Measurements from ENCODE around the gene RIMKLB. TPM values are rescaled to one million over a fixed set of nuclear protein-coding genes. Genes with fewer than 3 reads are reported as not detected.
"Not testable (repeated sequence)": the region's sequence is repeated elsewhere in the genome, so short reads cannot be mapped to it uniquely, and the experiment has no call there.

Gene RIMKLB
- total and polyA plus RNA-seq, 10 of the 15 experiments (the other 5 are each of a cell fraction or from before 2014, with no cell fraction given): 0.15 to 0.83 (median 0.46) TPM

DNA sequence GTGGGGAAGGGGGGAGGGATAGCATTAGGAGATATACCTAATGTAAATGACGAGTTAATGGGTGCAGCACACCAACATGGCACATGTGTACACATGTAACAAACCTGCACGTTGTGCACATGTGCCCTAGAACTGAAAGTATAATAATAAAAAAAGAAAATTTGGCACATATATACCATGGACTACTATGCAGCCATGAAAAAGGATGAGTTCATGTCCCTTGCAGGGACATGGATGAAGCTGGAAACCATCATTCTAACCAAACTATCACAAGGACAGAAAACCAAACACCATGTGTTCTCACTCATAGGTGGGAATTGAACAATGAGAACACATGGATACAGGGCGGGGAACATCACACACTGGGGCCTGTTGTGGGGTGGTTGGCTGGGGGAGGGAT lies 103.4 kb downstream of the RIMKLB start:
- H3K4me2 ChIP-seq (ENCODE audit: control insufficient read depth, insufficient read depth); intact Hi-C loops (cut with micrococcal nuclease; ENCODE audit: unreplicated experiment); H3K4me3 ChIP-seq; H4K20me1 ChIP-seq (ENCODE audit: control insufficient read depth, insufficient read depth); POLR2A ChIA-PET; DNase-seq (ENCODE audit: low read depth, low spot score); H3K79me2 ChIP-seq (ENCODE audit: control insufficient read depth, insufficient read depth, low read length); H3K9me3 ChIP-seq (replicated peaks; ENCODE audit: control insufficient read depth, insufficient read depth, low read length); H3K9ac ChIP-seq (ENCODE audit: control insufficient read depth, insufficient read depth, low read length); H3K27me3 ChIP-seq (replicated peaks in 1 of 2; ENCODE audit: control insufficient read depth in 2 of 2, insufficient read depth in 2 of 2, low read length in 1 of 2); CTCF ChIA-PET; FAIRE-seq; H3K36me3 ChIP-seq (ENCODE audit: control insufficient read depth in 2 of 2, insufficient read depth in 2 of 2, low read length in 1 of 2); BruUV-seq (replicated peaks); SMC1A ChIA-PET (ENCODE audit: uncharacterized antibody, unreplicated experiment); RAD21 ChIA-PET (ENCODE audit: unreplicated experiment); ATAC-seq; H3K27ac ChIP-seq (ENCODE audit: control insufficient read depth, insufficient read depth); H2AFZ ChIP-seq (ENCODE audit: control insufficient read depth, low read depth, low read length); H3K4me1 ChIP-seq (ENCODE audit: control insufficient read depth, insufficient read depth, low read length): not testable (repeated sequence)
- 46% methylated on average over 3 of the region's 3 CpGs for WGBS (ENCODE audit: insufficient coverage, insufficient replicate concordance, low lambda C conversion rate, missing lambda C conversion rate)
- in situ Hi-C loops (cut with MboI): loop anchor here (10.0 kb wide), 1 partner anchor 1534 kb away; no protein-coding TSS in a partner anchor

DNA sequence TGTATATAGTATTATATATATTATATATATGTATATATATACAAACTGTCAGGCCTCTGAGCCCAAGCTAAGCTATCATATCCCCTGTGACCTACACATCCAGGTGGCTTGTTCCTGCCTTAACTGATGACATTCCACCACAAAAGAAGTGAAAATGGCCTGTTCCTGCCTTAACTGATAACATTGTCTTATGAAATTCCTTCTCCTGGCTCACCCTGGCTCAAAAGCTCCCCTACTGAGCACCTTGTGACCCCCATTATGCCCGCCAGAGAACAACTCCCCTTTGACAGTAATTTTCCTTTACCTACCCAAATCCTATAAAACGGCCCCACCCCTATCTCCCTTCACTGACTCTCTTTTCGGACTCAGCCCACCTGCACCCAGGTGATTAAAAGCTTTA lies 107.0 kb downstream of the RIMKLB start:
- in situ Hi-C loops (cut with MboI): loop anchor here (10.0 kb wide), 1 partner anchor 1530 kb away; no protein-coding TSS in a partner anchor
- H2AFZ ChIP-seq (ENCODE audit: control insufficient read depth, low read depth, low read length); H3K9ac ChIP-seq (ENCODE audit: control insufficient read depth, insufficient read depth, low read length); H3K4me2 ChIP-seq (ENCODE audit: control insufficient read depth, insufficient read depth); H3K4me1 ChIP-seq (ENCODE audit: control insufficient read depth, insufficient read depth, low read length); H3K27ac ChIP-seq (ENCODE audit: control insufficient read depth, insufficient read depth); CTCF ChIA-PET; FAIRE-seq; DNase-seq (ENCODE audit: low read depth, low spot score); POLR2A ChIA-PET; H3K27me3 ChIP-seq (replicated peaks in 1 of 2; ENCODE audit: control insufficient read depth in 2 of 2, insufficient read depth in 2 of 2, low read length in 1 of 2); ATAC-seq; H3K4me3 ChIP-seq; SMC1A ChIA-PET (ENCODE audit: uncharacterized antibody, unreplicated experiment); H3K9me3 ChIP-seq (replicated peaks; ENCODE audit: control insufficient read depth, insufficient read depth, low read length); H3K79me2 ChIP-seq (ENCODE audit: control insufficient read depth, insufficient read depth, low read length); H4K20me1 ChIP-seq (ENCODE audit: control insufficient read depth, insufficient read depth); BruUV-seq (replicated peaks); H3K36me3 ChIP-seq (ENCODE audit: control insufficient read depth in 2 of 2, insufficient read depth in 2 of 2, low read length in 1 of 2); intact Hi-C loops (cut with micrococcal nuclease; ENCODE audit: unreplicated experiment); RAD21 ChIA-PET (ENCODE audit: unreplicated experiment): not testable (repeated sequence)
- 27% methylated on average over 3 of the region's 3 CpGs for WGBS (ENCODE audit: insufficient coverage, insufficient replicate concordance, low lambda C conversion rate, missing lambda C conversion rate)

DNA sequence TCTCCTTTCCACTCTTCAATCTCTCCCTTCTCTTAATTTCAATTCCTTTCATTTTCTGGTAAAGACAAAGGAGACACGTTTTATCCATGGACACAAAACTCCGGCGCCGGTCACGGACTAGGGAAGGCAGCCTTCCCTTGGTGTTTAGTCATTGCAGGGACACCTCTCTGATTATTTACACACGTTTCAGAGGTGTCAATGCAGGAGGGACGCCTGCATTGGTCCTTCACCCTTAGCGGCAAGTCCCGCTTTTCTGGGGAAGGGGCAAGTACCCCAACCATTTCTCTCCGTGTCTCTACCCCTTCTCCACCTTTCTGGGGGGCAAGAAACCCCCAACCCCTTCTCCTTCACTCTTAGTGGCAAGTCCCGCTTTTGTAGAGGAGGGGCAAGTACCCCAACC lies 107.7 kb downstream of the RIMKLB start:
- H3K4me1 ChIP-seq (ENCODE audit: control insufficient read depth, insufficient read depth, low read length); H3K27me3 ChIP-seq (replicated peaks in 1 of 2; ENCODE audit: control insufficient read depth in 2 of 2, insufficient read depth in 2 of 2, low read length in 1 of 2); intact Hi-C loops (cut with micrococcal nuclease; ENCODE audit: unreplicated experiment); H3K79me2 ChIP-seq (ENCODE audit: control insufficient read depth, insufficient read depth, low read length); SMC1A ChIA-PET (ENCODE audit: uncharacterized antibody, unreplicated experiment); H3K27ac ChIP-seq (ENCODE audit: control insufficient read depth, insufficient read depth); H3K36me3 ChIP-seq (ENCODE audit: control insufficient read depth in 2 of 2, insufficient read depth in 2 of 2, low read length in 1 of 2); BruUV-seq (replicated peaks); H3K9ac ChIP-seq (ENCODE audit: control insufficient read depth, insufficient read depth, low read length); H2AFZ ChIP-seq (ENCODE audit: control insufficient read depth, low read depth, low read length); FAIRE-seq; H4K20me1 ChIP-seq (ENCODE audit: control insufficient read depth, insufficient read depth); H3K9me3 ChIP-seq (replicated peaks; ENCODE audit: control insufficient read depth, insufficient read depth, low read length); POLR2A ChIA-PET; RAD21 ChIA-PET (ENCODE audit: unreplicated experiment); H3K4me2 ChIP-seq (ENCODE audit: control insufficient read depth, insufficient read depth); CTCF ChIA-PET; DNase-seq (ENCODE audit: low read depth, low spot score); ATAC-seq; H3K4me3 ChIP-seq: not testable (repeated sequence)
- in situ Hi-C loops (cut with MboI): loop anchor here (10.0 kb wide), 1 partner anchor 1529 kb away; no protein-coding TSS in a partner anchor
- 50% methylated on average over 11 of the region's 11 CpGs for WGBS (ENCODE audit: insufficient coverage, insufficient replicate concordance, low lambda C conversion rate, missing lambda C conversion rate)

DNA sequence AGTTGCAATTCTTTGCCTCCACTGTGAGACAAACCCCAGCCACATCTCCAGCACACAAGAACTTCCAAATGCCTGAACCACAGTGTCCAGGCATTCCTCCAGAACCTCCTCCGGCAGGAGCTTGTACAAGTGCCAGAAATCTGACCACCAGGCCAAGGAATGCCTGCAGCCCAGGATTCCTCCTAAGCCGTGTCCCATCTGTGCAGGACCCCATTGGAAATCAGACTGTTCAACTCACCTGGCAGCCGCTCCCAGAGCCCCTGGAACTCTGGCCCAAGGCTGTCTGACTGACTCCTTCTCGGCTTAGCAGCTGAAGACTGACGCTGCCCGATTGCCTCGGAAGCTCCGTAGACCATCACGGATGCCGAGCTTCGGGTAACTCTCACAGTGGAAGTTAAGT lies 109.3 kb downstream of the RIMKLB start:
- POLR2A ChIA-PET, CTCF ChIA-PET: not testable (repeated sequence)

More for the DNA sequence above, 109.3 kb downstream of the RIMKLB start:
- H3K4me2 ChIP-seq (ENCODE audit: control insufficient read depth, insufficient read depth); BruUV-seq (replicated peaks); intact Hi-C loops (cut with micrococcal nuclease; ENCODE audit: unreplicated experiment); H3K36me3 ChIP-seq (ENCODE audit: control insufficient read depth in 2 of 2, insufficient read depth in 2 of 2, low read length in 1 of 2); H2AFZ ChIP-seq (ENCODE audit: control insufficient read depth, low read depth, low read length); H3K9ac ChIP-seq (ENCODE audit: control insufficient read depth, insufficient read depth, low read length); ATAC-seq; H3K27ac ChIP-seq (ENCODE audit: control insufficient read depth, insufficient read depth); SMC1A ChIA-PET (ENCODE audit: uncharacterized antibody, unreplicated experiment); H3K79me2 ChIP-seq (ENCODE audit: control insufficient read depth, insufficient read depth, low read length); H3K27me3 ChIP-seq (replicated peaks in 1 of 2; ENCODE audit: control insufficient read depth in 2 of 2, insufficient read depth in 2 of 2, low read length in 1 of 2); FAIRE-seq; DNase-seq (ENCODE audit: low read depth, low spot score); H4K20me1 ChIP-seq (ENCODE audit: control insufficient read depth, insufficient read depth); H3K9me3 ChIP-seq (replicated peaks; ENCODE audit: control insufficient read depth, insufficient read depth, low read length); H3K4me3 ChIP-seq; RAD21 ChIA-PET (ENCODE audit: unreplicated experiment); H3K4me1 ChIP-seq (ENCODE audit: control insufficient read depth, insufficient read depth, low read length): not testable (repeated sequence)
- WGBS (ENCODE audit: insufficient coverage, insufficient replicate concordance, low lambda C conversion rate, missing lambda C conversion rate): 46% methylated on average over 11 of the region's 11 CpGs
- in situ Hi-C loops (cut with MboI): loop anchor here (10.0 kb wide), 1 partner anchor 1528 kb away; no protein-coding TSS in a partner anchor
